ENCODE measurements around the gene RMI1. TPM values are rescaled to one million over a fixed set of nuclear protein-coding genes. Genes with fewer than 3 reads are reported as not detected.

RMI1 gene
- total and polyA plus RNA-seq, 10 of the 15 experiments (the other 5 are each of a cell fraction or from before 2014, with no cell fraction given), result 3.6 to 34.1 (median 16.1) TPM

- TF ChIP-seq ZBTB33 (IDR thresholded peaks at IDR 0.05) (no peak), CHD2 (IDR thresholded peaks at IDR 0.05; ENCODE audit: borderline replicate concordance, low read depth, low read length) (no peak), BACH1 (IDR thresholded peaks at IDR 0.05; ENCODE audit: borderline replicate concordance) (peak; percentile 50; the same call in 1 of the 2 replicates), CTCF (IDR thresholded peaks at IDR 0.05 in 2 of 3, conservative IDR thresholded peaks at IDR 0.05 in 1 of 3; ENCODE audit: control insufficient read depth in 2 of 3, extremely low read depth in 1 of 3, insufficient read depth in 1 of 3, low read depth in 3 of 3, low read length in 3 of 3) (no peak), BCL11A (IDR thresholded peaks at IDR 0.05; ENCODE audit: low read depth, low read length) (no peak), ETV6 (conservative IDR thresholded peaks at IDR 0.05 in 1 of 2, IDR thresholded peaks at IDR 0.05 in 1 of 2; ENCODE audit: borderline replicate concordance in 1 of 2, low read depth in 1 of 2) (no peak), CEBPB (IDR thresholded peaks at IDR 0.05; ENCODE audit: borderline replicate concordance in 1 of 2, low read depth in 2 of 2, low read length in 2 of 2) (no peak), FOXM1 (IDR thresholded peaks at IDR 0.05; ENCODE audit: low read depth, low read length) (peak; percentile 22; the same call in 1 of the 2 replicates), NFIC (IDR thresholded peaks at IDR 0.05; ENCODE audit: low read depth, low read length) (no peak; the same call in 1 of the 2 replicates), POLR2A (IDR thresholded peaks at IDR 0.05; ENCODE audit: low read depth, low read length) (peak; percentile 18), REST (IDR thresholded peaks at IDR 0.05; ENCODE audit: low read depth, low read length) (no peak), SREBF1 (IDR thresholded peaks at IDR 0.05; ENCODE audit: low read length) (no peak), TAF1 (IDR thresholded peaks at IDR 0.05; ENCODE audit: borderline replicate concordance, low read depth, low read length) (no peak), BHLHE40 (IDR thresholded peaks at IDR 0.05; ENCODE audit: borderline replicate concordance in 1 of 2, low read depth in 2 of 2, low read length in 1 of 2) (no peak), SMAD5 (IDR thresholded peaks at IDR 0.05; ENCODE audit: low read depth) (peak; percentile 31), CBX3 (IDR thresholded peaks at IDR 0.05; ENCODE audit: borderline replicate concordance, low read depth) (no peak), MYC (IDR thresholded peaks at IDR 0.05; ENCODE audit: insufficient read depth, insufficient read length, insufficient replicate concordance, low read length, severe bottlenecking) (no peak), TCF7 (IDR thresholded peaks at IDR 0.05; ENCODE audit: borderline replicate concordance) (no peak), YY1 (IDR thresholded peaks at IDR 0.05; ENCODE audit: low read depth, low read length) (no peak)
- TF ChIP-seq, protein P1, sequence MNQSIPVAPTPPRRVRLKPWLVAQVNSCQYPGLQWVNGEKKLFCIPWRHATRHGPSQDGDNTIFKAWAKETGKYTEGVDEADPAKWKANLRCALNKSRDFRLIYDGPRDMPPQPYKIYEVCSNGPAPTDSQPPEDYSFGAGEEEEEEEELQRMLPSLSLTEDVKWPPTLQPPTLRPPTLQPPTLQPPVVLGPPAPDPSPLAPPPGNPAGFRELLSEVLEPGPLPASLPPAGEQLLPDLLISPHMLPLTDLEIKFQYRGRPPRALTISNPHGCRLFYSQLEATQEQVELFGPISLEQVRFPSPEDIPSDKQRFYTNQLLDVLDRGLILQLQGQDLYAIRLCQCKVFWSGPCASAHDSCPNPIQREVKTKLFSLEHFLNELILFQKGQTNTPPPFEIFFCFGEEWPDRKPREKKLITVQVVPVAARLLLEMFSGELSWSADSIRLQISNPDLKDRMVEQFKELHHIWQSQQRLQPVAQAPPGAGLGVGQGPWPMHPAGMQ (IDR thresholded peaks at IDR 0.05; ENCODE audit: borderline replicate concordance), result no peak
These were observed 15.0 kb upstream of the RMI1 start (continued) for GRCh38 chr9:83965350-83966208.
